K562 (cell line): ENCODE data around the gene LMO2. TPM values are rescaled to one million over a fixed set of nuclear protein-coding genes. Genes with fewer than 3 reads are reported as not detected.
A peak's percentile ranks its signal among the peaks of the same experiment; 100 is the strongest.

Experiments used
- ADNP ChIP-seq: fragments of 200-800 bp; sonication (Bioruptor generic); IDR thresholded peaks from 2 replicates; pipeline ENCODE4 v1.6.1; 2016; ENCODE audit warnings: missing genetic modification characterization, missing compliant biosample characterization
- CHD1 ChIP-seq: fragments of 200-600 bp; sonication (generic); IDR thresholded peaks from one replicate; pipeline ENCODE4 v1.6.1; 2012; ENCODE audit warnings: mild to moderate bottlenecking, moderate library complexity, low read length, inconsistent platforms
- CHD4 ChIP-seq: fragments of 200-600 bp; sonication (generic); IDR thresholded peaks from 3 replicates; pipeline ENCODE4 v1.6.1; 2012; ENCODE audit warnings: low read depth, mild to moderate bottlenecking, mixed read lengths, low read length, inconsistent platforms; ENCODE audit not compliant: insufficient read depth, insufficient replicate concordance, poor library complexity, severe bottlenecking
- CTCFL ChIP-seq: IDR thresholded peaks from 2 replicates; pipeline ENCODE4 v1.6.1; 2011; ENCODE audit warnings: borderline replicate concordance, low read depth, mild to moderate bottlenecking, moderate library complexity, low read length; ENCODE audit not compliant: insufficient read depth, poor library complexity, severe bottlenecking
- ELF1 ChIP-seq: fragments of 200-800 bp; sonication (Bioruptor generic); IDR thresholded peaks from 2 replicates; pipeline ENCODE4 v1.6.1; 2016; ENCODE audit warnings: missing genetic modification characterization, missing compliant biosample characterization
- EWSR1 ChIP-seq: fragments of 450-650 bp; IDR thresholded peaks from 2 replicates; pipeline ENCODE4 v1.6.1; 2018; ENCODE audit warnings: borderline replicate concordance, mild to moderate bottlenecking, low read depth, moderate library complexity; ENCODE audit not compliant: partially characterized antibody
- HDAC8 ChIP-seq: fragments of 450-650 bp; IDR thresholded peaks from 2 replicates; pipeline ENCODE4 v1.6.1; 2016; ENCODE audit warnings: mild to moderate bottlenecking, missing genetic modification characterization, moderate library complexity, missing compliant biosample characterization
- KLF6 ChIP-seq: fragments of 250-450 bp; sonication (Bioruptor Pico); IDR thresholded peaks from 2 replicates; pipeline ENCODE4 v1.4.0; 2020; ENCODE audit warnings: mild to moderate bottlenecking, moderate library complexity, borderline replicate concordance
- MED1 ChIP-seq: sonication (generic); formaldehyde crosslinking; IDR thresholded peaks from 2 replicates; pipeline ENCODE4 v1.8.1; 2023; ENCODE audit warnings: missing genetic modification reagents, borderline replicate concordance
- SLC30A9 ChIP-seq: fragments of 250-450 bp; sonication (Bioruptor Pico); IDR thresholded peaks from 2 replicates; pipeline ENCODE4 v1.8.0; 2022; ENCODE audit warnings: mild to moderate bottlenecking, moderate library complexity
- SREBF1 ChIP-seq: fragments of 150-350 bp; IDR thresholded peaks from 2 replicates; pipeline ENCODE4 v1.6.1; 2014; ENCODE audit warnings: antibody characterized with exemption, low read depth, low read length, borderline replicate concordance
- TEAD1 ChIP-seq, 2 experiments: fragments of 450-650 bp in 1 of 2; sonication (generic) in 1 of 2; formaldehyde crosslinking; IDR thresholded peaks; 2 replicates each; pipeline versions ENCODE4 v1.4.0 to v1.8.0; 2020 to 2022; ENCODE audit warnings: mild to moderate bottlenecking in 2 of 2, missing genetic modification reagents in 1 of 2
- TEAD2 ChIP-seq: fragments of 450-650 bp; IDR thresholded peaks from 2 replicates; pipeline ENCODE4 v1.6.1; 2016; ENCODE audit warnings: missing genetic modification characterization, control low read depth, missing compliant biosample characterization
- U2AF2 ChIP-seq: fragments of 200-400 bp; formaldehyde crosslinking; optimal IDR thresholded peaks from 2 replicates; pipeline ENCODE3; 2017; ENCODE audit warnings: low read depth, mild to moderate bottlenecking, low read length
- USF1 ChIP-seq: sonication (generic); formaldehyde crosslinking; IDR thresholded peaks from 2 replicates; pipeline ENCODE4 v1.9.0; 2022; ENCODE audit warnings: mild to moderate bottlenecking, missing genetic modification reagents
- ZBTB12 ChIP-seq: fragments of 250-450 bp; sonication (Bioruptor Pico); IDR thresholded peaks from 2 replicates; pipeline ENCODE4 v1.4.0; 2020
- ZNF395 ChIP-seq: fragments of 200-800 bp; sonication (Bioruptor generic); IDR thresholded peaks from 2 replicates; pipeline ENCODE4 v1.6.1; 2017; ENCODE audit warnings: missing genetic modification characterization, missing compliant biosample characterization
- ZNF449 ChIP-seq: fragments of 250-450 bp; sonication (Bioruptor Pico); IDR thresholded peaks from 2 replicates; pipeline ENCODE4 v1.8.0; 2022; ENCODE audit warnings: moderate library complexity, mild to moderate bottlenecking, inconsistent platforms
- ZNF507 ChIP-seq: conservative IDR thresholded peaks from 2 replicates; pipeline ENCODE4 v1.6.1; 2017; ENCODE audit warnings: missing genetic modification characterization, missing compliant biosample characterization
- polyA plus RNA-seq, 8 experiments: library from polyadenylated mRNA; depleted of rRNA in 4 of 8; stranded (reverse) in 5 of 8; unstranded in 3 of 8; fragments of >200 nt; fragmentation: Nextera tagmentation in 2 of 8; fragmentation: Illumina TruSeq in 1 of 8; extraction: Ambion mirVana in 2 of 8; extraction: Trizol in 1 of 8; gene quantifications; 2 replicates each; pipeline versions ENCODE4 v1.2.1 to v1.2.3, GENCODE V29; 2011 to 2014; ENCODE audit warnings: inconsistent platforms in 1 of 8, missing spikeins in 1 of 8
- total RNA-seq, 7 experiments: library from RNA; depleted of rRNA in 6 of 7; stranded (reverse); fragments of >200 nt in 6 of 7; fragmentation: Illumina TruSeq in 2 of 7; extraction: Trizol in 2 of 7; gene quantifications; 2 replicates each; pipeline versions ENCODE4 v1.2.1 to v1.2.3, GENCODE V29; 2011 to 2021; ENCODE audit warnings: low replicate concordance in 1 of 7

LMO2 gene
- total and polyA plus RNA-seq, 9 of the 15 experiments (the other 6 are each of a cell fraction or from before 2014, with no cell fraction given), result 6.9 to 126 (median 91.5) TPM

GRCh38 chr11:33934450-33934849, 42.6 kb upstream of the LMO2 start (continued):
- no peak for TF ChIP-seq CTCFL
- TF ChIP-seq EWSR1, result no peak
- TF ChIP-seq CHD1, result no peak
- peak; percentile 59 for TF ChIP-seq ZBTB12 (CRISPR knock-in tag)
- peak; percentile 60; the same call in 1 of the 2 replicates for TF ChIP-seq ZNF395
- no peak; the same call in 1 of the 2 replicates for TF ChIP-seq ZNF507 (tag)
- no peak for TF ChIP-seq TEAD2 (tag)
- TF ChIP-seq SLC30A9 (CRISPR knock-in tag), result no peak
- no peak for TF ChIP-seq U2AF2
- TF ChIP-seq KLF6 (CRISPR knock-in tag), result peak; percentile 73; the same call in 1 of the 2 replicates
- TF ChIP-seq ELF1, result no peak
- TF ChIP-seq ADNP, result no peak
- no peak for TF ChIP-seq SREBF1
- peak; percentile 35; the same call in 1 of the 2 replicates for TF ChIP-seq HDAC8
- no peak for TF ChIP-seq CHD4
- TF ChIP-seq TEAD1 (CRISPR knock-in tag; IDR thresholded peaks at IDR 0.05), result 0 out of 4 replicates have a peak, but pooled peaks of 1 of the 2 experiments have one; percentile 69
- no peak for TF ChIP-seq USF1 (CRISPR knock-in tag)
- TF ChIP-seq MED1, result no peak
- TF ChIP-seq ZNF449 (CRISPR knock-in tag), result 0 out of 2 replicates have a peak, but pooled peaks have one; percentile 25
